H1 (cell line): ENCODE results near the gene CLIC3.

Source experiments
- CREB1 ChIP-seq: IDR thresholded peaks from 2 replicates; pipeline ENCODE4 v1.6.1; 2012; ENCODE audit warnings: inconsistent platforms
- CTCF ChIP-seq, 3 experiments: IDR thresholded peaks; 1 replicate in 2 of 3; 2 replicates in 1 of 3; pipeline versions ENCODE4 v1.5.1 to v1.6.1; 2011; ENCODE audit warnings: low read length in 3 of 3, mild to moderate bottlenecking in 3 of 3, inconsistent platforms in 2 of 3, low read depth in 1 of 3, moderate library complexity in 1 of 3; ENCODE audit not compliant: insufficient read depth in 1 of 3; ENCODE audit errors: control extremely low read depth in 1 of 3
- E2F6 ChIP-seq: IDR thresholded peaks from 2 replicates; pipeline ENCODE4 v1.6.1; 2012; ENCODE audit warnings: inconsistent platforms
- EP300 ChIP-seq, 2 experiments: IDR thresholded peaks; 1 replicate in 1 of 2; 2 replicates in 1 of 2; pipeline ENCODE4 v1.6.1; 2011 to 2012; ENCODE audit warnings: low read depth in 2 of 2, low read length in 2 of 2, mild to moderate bottlenecking in 2 of 2, borderline replicate concordance in 1 of 2, inconsistent platforms in 1 of 2, moderate library complexity in 1 of 2
- EZH2 ChIP-seq: fragments of 200-600 bp; sonication (generic); IDR thresholded peaks from 2 replicates; pipeline ENCODE4 v1.7.1; 2012; ENCODE audit warnings: low read depth, mild to moderate bottlenecking, moderate library complexity, low read length, inconsistent platforms; ENCODE audit not compliant: severe bottlenecking
- JUN ChIP-seq: IDR thresholded peaks from 2 replicates; pipeline ENCODE4 v1.6.1; 2011; ENCODE audit warnings: low read depth, mild to moderate bottlenecking, improper control_type of control experiment, low read length
- POLR2A ChIP-seq, 2 experiments: IDR thresholded peaks; 1 replicate in 1 of 2; 2 replicates in 1 of 2; pipeline ENCODE4 v1.6.1; 2011; ENCODE audit warnings: low read depth in 2 of 2, low read length in 2 of 2, mild to moderate bottlenecking in 2 of 2; ENCODE audit errors: control extremely low read depth in 1 of 2
- RAD21 ChIP-seq, 2 experiments: IDR thresholded peaks in 1 of 2; conservative IDR thresholded peaks in 1 of 2; 2 replicates each; pipeline ENCODE4 v1.6.1; 2011; ENCODE audit warnings: low read depth in 2 of 2, low read length in 2 of 2, improper control_type of control experiment in 1 of 2, inconsistent platforms in 1 of 2, mild to moderate bottlenecking in 1 of 2, moderate library complexity in 1 of 2
- SIN3A ChIP-seq, 2 experiments: IDR thresholded peaks in 1 of 2; conservative IDR thresholded peaks in 1 of 2; 2 replicates each; pipeline ENCODE4 v1.6.1; 2011 to 2012; ENCODE audit warnings: low read length in 2 of 2, improper control_type of control experiment in 1 of 2, low read depth in 1 of 2, mild to moderate bottlenecking in 1 of 2
- SP2 ChIP-seq: IDR thresholded peaks from 2 replicates; pipeline ENCODE4 v1.6.1; 2012; ENCODE audit warnings: mild to moderate bottlenecking, low read length, inconsistent platforms
- TAF7 ChIP-seq: optimal IDR thresholded peaks from 2 replicates; pipeline ENCODE3; 2011; ENCODE audit warnings: low read depth, mild to moderate bottlenecking, inconsistent platforms, low read length, moderate library complexity, borderline replicate concordance
- ZNF274 ChIP-seq: IDR thresholded peaks from 2 replicates; pipeline ENCODE4 v1.7.0; 2012; ENCODE audit warnings: low read length, borderline replicate concordance; ENCODE audit errors: extremely low read depth
- TF ChIP-seq, protein P1 (sequence below): IDR thresholded peaks from 2 replicates; pipeline ENCODE4 v1.6.1; 2012; ENCODE audit warnings: inconsistent platforms
- TF ChIP-seq, protein P2 (sequence below): IDR thresholded peaks from 2 replicates; pipeline ENCODE4 v1.6.1; 2011; ENCODE audit warnings: low read length, improper control_type of control experiment

DNA sequence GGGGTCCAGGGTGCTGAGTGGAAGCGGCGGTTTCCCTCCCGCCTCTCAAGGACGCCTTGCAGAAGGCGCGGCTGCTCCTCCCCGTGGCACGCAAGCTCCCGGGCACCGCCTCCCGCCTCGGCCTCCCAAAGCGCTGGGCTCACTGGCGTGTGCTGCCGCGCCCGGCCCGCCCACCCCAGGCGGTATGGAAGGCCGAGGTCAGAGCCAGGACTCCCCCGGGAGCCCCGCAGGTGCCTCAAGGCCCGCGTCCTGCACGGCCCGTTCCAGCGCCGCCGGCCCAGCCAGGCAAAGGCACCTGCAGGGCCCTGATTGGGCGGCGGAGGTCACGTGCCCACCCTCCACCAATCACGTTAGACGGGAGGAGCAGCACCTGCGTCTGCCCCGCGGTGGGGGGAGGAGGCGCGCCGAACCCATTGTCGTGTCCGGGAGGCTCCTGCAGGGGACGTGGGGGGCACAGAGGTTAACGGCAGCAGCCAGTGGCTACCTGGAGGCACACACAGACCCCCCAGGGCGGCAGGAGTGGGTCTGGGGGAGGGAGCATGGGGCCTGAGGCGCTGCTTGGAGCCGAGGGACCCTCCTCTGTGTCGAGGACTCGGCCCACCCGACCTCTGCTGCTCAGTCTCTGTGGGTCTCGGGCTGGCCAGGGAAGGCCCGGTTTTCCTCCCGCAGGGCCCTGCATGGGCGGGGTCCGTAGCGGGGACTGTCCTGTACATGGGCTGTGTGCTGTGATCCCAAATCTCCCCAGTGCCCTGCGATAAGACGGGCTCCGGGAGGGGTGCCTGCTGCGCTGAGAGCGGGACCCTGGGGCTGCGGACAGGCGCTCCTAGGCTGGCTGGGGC is 46.3 kb downstream of the CLIC3 start:
- TF ChIP-seq POLR2A (IDR thresholded peaks at IDR 0.05; ENCODE audit: control extremely low read depth in 1 of 2, low read depth in 2 of 2, low read length in 2 of 2), result peak in 1 of 2 experiments; percentile 29; a peak in 1 of 3 replicates
- TF ChIP-seq E2F6, result no peak; the same call in none of the 2 replicates
- no peak for TF ChIP-seq CTCF (IDR thresholded peaks at IDR 0.05; ENCODE audit: control extremely low read depth in 1 of 3, insufficient read depth in 1 of 3, low read depth in 1 of 3, low read length in 3 of 3)
- TF ChIP-seq RAD21 (IDR thresholded peaks at IDR 0.05 in 1 of 2, conservative IDR thresholded peaks at IDR 0.05 in 1 of 2; ENCODE audit: low read depth in 2 of 2, low read length in 2 of 2), result no peak
- TF ChIP-seq CREB1, result no peak; the same call in 1 of the 2 replicates
- no peak for TF ChIP-seq EP300 (IDR thresholded peaks at IDR 0.05; ENCODE audit: borderline replicate concordance in 1 of 2, low read depth in 2 of 2, low read length in 2 of 2)
- no peak for TF ChIP-seq JUN
- TF ChIP-seq, protein P1, sequence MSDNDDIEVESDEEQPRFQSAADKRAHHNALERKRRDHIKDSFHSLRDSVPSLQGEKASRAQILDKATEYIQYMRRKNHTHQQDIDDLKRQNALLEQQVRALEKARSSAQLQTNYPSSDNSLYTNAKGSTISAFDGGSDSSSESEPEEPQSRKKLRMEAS, result peak; percentile 76
- TF ChIP-seq, protein P2, sequence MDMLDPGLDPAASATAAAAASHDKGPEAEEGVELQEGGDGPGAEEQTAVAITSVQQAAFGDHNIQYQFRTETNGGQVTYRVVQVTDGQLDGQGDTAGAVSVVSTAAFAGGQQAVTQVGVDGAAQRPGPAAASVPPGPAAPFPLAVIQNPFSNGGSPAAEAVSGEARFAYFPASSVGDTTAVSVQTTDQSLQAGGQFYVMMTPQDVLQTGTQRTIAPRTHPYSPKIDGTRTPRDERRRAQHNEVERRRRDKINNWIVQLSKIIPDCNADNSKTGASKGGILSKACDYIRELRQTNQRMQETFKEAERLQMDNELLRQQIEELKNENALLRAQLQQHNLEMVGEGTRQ, result peak; percentile 98
- TF ChIP-seq SIN3A (conservative IDR thresholded peaks at IDR 0.05 in 1 of 2, IDR thresholded peaks at IDR 0.05 in 1 of 2; ENCODE audit: low read depth in 1 of 2, low read length in 2 of 2), result peak in 1 of 2 experiments; percentile 39; a peak in 2 of 4 replicates
- TF ChIP-seq EZH2, result no peak
- no peak for TF ChIP-seq ZNF274
- no peak for TF ChIP-seq TAF7
- no peak for TF ChIP-seq SP2
